Sciatic nerve (tissue), 2 donors: ENCODE results near the gene ASXL1. TPM values are rescaled to one million over a fixed set of nuclear protein-coding genes. Genes with fewer than 3 reads are reported as not detected.
"Not testable (repeated sequence)": the region's sequence is repeated elsewhere in the genome, so short reads cannot be mapped to it uniquely, and the experiment has no call there.

Experiments used
- ATAC-seq: fragments of 200-7000 bp; cut with Tn5 transposase; one replicate; pipeline ENCODE4 v1.9.1; 2020; ENCODE audit warnings: mild to moderate bottlenecking, moderate library complexity
- DNase-seq: peaks from one replicate; pipeline ENCODE4 v3.0.0-alpha.2; 2020; ENCODE audit warnings: low spot score
- intact Hi-C: fragments of 100-400 bp; cut with DNase I; formaldehyde crosslinking; loops from one replicate; pipeline ENCODE4 v1.14.2; 2022
- total RNA-seq: library from RNA; stranded (reverse); fragmentation: NEBNext Ultra II Directional; extraction: Animal tissue kit (Norgen Biotek cat#: 25700); gene quantifications from one replicate; pipeline ENCODE4 v1.2.1, GENCODE V29; 2021
- donor health status: DM: no; HTN: no; CAD: no.
- donor health status: DM: no; HTN: no; CAD: no.

Gene ASXL1
- total RNA-seq, result 113 TPM

GRCh38 chr20:32357869-32358631, at the start of gene ASXL1:
TSS of gene ASXL1 (plus strand) at chr20:32358331. CDS start at chr20:32358776, 445 bp downstream.
- peak; percentile 98 for ATAC-seq
- intact Hi-C loops, result no loop called here
- peak; percentile 98 for DNase-seq

GRCh38 chr20:32312718-32313424, 45.3 kb upstream of the ASXL1 start:
- DNase-seq, result no peak
- intact Hi-C loops, result no loop called here
- ATAC-seq, result no peak

- no peak for ATAC-seq
- no peak for DNase-seq
Observed at GRCh38 chr20:32314768-32315167, 43.4 kb upstream of the ASXL1 start.

DNA sequence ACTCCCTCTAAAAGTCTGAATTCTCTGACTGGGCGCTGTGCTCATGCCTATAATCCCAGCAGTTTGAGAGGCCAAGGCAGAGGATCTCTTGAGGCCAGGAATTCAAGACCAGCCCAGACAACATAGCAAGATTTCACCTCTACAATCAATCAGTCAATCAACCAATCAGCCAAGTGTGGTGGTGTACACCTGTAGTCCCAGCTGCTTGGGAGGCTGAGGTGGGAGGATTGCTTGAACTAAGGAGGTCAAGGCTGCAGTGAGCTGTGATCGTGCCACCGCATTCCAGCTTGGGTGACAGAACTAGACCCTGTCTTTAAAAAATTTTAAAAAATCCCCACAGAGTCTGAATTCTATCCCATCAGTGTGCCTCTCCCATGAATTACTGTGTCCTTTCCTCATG, 42.7 kb upstream of the ASXL1 start:
- ATAC-seq, result no peak
- intact Hi-C loops, result no loop called here

More at GRCh38 chr20:32314768-32315167, 43.4 kb upstream of the ASXL1 start:
- intact Hi-C loops, result no loop called here

GRCh38 chr20:32315891-32316290, 42.2 kb upstream of the ASXL1 start:
- DNase-seq, result no peak
- ATAC-seq, result no peak
- intact Hi-C loops, result no loop called here

More for the DNA sequence above, 42.7 kb upstream of the ASXL1 start:
- no peak for DNase-seq

- ATAC-seq, result no peak
- no peak for DNase-seq
- intact Hi-C loops, result no loop called here
Observed at GRCh38 chr20:32316667-32317066, 41.5 kb upstream of the ASXL1 start.

- DNase-seq, result no peak
- intact Hi-C loops, result no loop called here
- ATAC-seq, result no peak
Observed at GRCh38 chr20:32319100-32319499, 39.0 kb upstream of the ASXL1 start.

GRCh38 chr20:32320305-32320704, 37.8 kb upstream of the ASXL1 start:
- intact Hi-C loops, result no loop called here
- no peak for DNase-seq
- no peak for ATAC-seq

DNA sequence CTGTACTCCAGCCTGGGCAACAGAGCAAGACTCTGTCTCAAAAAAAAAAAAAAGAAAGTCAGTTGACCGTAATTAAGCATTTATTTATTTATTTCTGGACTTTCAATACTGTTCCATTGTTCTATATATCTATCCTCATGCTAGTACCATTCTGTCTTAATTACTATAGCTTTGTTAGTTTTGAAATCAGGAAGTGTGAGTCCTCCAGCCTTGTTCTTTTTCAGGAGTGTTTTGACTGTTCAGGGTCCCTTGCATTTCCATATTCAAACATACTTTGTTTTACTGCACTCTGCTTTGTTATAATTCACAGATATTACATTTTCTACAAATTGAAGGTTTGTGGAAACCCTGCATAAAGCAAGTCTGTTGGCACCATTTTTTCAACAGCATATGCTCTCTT, 36.7 kb upstream of the ASXL1 start:
- ATAC-seq, result no peak
- DNase-seq, result no peak
- intact Hi-C loops, result no loop called here

DNA sequence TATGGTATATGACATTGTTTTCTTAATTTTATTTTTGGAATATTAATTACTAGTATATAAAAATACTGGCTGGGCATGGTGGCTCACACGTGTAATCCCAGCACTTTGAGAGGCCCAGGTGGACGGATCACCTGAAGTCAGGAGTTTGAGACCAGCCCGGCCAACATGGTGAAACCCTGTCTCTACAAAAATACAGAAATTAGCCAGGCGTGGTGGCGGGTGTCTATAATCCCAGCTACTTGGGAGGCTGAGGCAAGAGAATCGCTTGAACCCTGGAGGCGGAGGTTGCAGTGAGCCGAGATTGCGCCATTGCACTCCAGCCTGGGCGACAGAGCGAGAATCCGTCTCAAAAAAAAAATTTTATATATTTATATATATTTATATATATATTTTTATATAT, 35.9 kb upstream of the ASXL1 start:
- intact Hi-C loops, ATAC-seq, DNase-seq: not testable (repeated sequence)

DNA sequence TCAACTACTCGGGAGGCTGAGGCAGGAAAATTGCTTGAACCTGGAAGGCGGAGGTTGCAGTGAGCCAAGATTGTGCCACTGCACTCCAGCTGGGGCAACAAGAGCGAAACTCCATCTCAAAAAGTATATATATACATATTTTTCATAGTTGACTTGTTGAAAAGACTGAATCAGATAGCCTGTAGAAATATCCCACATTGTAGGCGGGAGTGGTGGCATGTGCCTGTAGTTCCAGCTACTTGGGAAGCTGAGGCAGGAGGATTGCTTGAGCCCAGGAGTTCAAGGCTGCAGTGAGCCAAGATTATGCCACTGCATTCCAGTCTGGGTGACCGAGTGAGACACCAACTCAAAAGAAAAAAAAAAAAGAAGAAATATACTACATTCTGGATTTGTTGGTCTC, 34.4 kb upstream of the ASXL1 start:
- DNase-seq, ATAC-seq, intact Hi-C loops: not testable (repeated sequence)

- DNase-seq (no peak), ATAC-seq (no peak)
- intact Hi-C loops, result no loop called here
Observed at GRCh38 chr20:32325706-32326503, 32.2 kb upstream of the ASXL1 start.

DNA sequence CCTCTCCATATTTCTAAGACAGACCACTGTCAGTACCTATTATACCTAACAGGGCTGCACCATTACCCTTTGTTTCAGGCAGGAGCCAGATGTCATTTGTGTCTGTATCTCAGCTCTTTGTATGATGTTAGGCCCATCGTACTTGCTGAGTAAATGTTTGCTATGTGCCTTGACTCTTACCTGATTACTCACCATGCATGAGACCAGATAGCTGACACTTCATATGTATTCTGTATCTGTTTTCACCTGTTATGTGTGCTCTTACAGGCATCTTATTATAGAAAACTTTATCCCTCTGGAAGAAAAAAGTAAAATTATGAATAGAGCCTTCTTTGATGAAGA, 31.7 kb upstream of the ASXL1 start:
- DNase-seq (no peak), ATAC-seq (no peak)
- intact Hi-C loops, result no loop called here

GRCh38 chr20:32327087-32327681, 30.9 kb upstream of the ASXL1 start:
- intact Hi-C loops, result no loop called here
- no peak for ATAC-seq
- DNase-seq, result no peak

DNA sequence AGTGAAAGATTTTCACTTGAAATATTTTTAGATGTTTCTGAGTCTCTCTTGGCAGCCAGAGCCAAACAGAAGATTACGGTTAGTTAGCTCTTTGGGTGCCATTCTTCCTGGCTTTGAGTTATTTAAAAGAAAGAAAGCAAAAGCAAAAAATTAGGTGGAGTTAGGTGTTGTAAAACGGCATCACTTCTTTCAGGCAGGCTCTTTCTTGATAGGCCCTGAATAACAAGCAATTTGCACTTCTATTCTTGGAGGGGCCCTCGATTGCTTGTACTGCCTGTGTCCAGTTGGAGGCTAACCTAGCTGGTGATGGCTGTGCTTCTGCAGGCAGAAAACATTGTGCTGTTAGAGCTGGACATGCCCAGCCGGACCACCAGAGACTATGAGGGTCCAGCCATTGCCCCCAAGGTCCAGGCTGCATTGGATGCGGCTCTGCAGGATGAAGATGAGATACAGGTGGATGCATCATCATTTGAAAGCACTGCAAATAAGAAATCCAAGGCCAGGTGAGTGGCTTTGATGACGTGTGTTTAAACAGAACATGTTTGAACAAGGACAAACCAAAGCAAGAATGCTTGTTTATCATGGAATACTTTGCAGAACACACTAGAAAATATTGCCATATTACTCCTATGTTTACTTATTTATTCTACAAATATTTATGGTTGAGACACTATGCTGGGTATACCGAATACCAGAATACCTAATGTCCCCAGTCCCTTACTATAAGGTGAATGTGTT, 28.1 kb upstream of the ASXL1 start:
- intact Hi-C loops, result no loop called here

GRCh38 chr20:32330555-32330897, 27.6 kb upstream of the ASXL1 start:
- no peak for DNase-seq
- no peak for ATAC-seq
- intact Hi-C loops, result no loop called here

More for the DNA sequence above, 28.1 kb upstream of the ASXL1 start:
- DNase-seq (no peak), ATAC-seq (no peak)

GRCh38 chr20:32332614-32333013, 25.5 kb upstream of the ASXL1 start:
- intact Hi-C loops, result no loop called here
- DNase-seq, result no peak
- no peak for ATAC-seq

DNA sequence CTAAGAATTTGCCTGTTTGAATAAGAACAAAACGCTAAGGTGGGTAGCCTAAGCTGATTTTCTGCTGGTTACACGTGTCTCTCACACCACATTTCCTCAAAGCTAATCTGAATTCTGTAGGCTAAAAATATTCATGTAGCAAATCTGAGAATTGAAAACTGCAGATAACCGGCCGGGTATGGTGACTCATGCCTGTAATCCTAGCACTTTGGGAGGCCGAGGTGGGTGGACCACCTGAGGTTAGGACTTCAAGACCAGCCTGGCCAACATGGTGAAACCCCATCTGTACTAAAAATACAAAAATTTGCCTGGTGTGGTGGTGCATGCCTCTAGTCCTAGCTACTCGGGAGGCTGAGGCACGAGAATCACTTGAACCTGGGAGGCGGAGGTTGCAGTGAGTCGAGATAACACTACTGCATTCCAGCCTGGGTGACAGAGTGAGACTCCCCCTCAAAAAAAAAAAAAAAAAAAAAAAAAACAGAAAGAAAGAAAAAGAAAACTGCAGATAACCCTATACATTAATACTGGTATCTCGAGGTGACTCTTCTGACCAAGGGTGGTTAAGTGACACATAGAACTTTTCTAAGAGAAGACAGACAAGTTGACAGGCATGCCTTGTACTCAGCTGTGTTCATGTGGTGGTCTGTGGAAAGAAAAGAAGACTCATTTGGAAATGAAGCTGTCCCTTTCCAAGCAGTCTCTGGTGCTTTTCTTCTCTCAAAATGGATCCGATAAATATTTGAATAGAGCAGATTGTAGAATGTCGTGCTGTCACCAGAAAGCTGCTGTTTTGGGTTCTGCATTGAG, 24.7 kb upstream of the ASXL1 start:
- DNase-seq, result no peak
- intact Hi-C loops, result no loop called here
- ATAC-seq, result no peak
